Left ventricle myocardium inferior (tissue), 1 donor: ENCODE measurements around the gene HMGB4. TPM values are rescaled to one million over a fixed set of nuclear protein-coding genes. Genes with fewer than 3 reads are reported as not detected.

Source experiments
- DNase-seq: peaks from one replicate; pipeline ENCODE4 v3.0.0-alpha.2; 2020
- H3K27ac ChIP-seq: fragments of 200-600 bp; replicated peaks from 2 replicates; pipeline ENCODE4 v1.8.0; 2021
- H3K27me3 ChIP-seq: fragments of 200-600 bp; 2 replicates; pipeline ENCODE4 v1.8.0; 2021; ENCODE audit warnings: low read depth
- H3K36me3 ChIP-seq: fragments of 200-600 bp; 2 replicates; pipeline ENCODE4 v1.8.0; 2021
- H3K4me1 ChIP-seq: fragments of 200-600 bp; 2 replicates; pipeline ENCODE4 v1.8.0; 2021
- H3K4me3 ChIP-seq: fragments of 200-600 bp; 2 replicates; pipeline ENCODE4 v1.8.0; 2021; ENCODE audit warnings: mild to moderate bottlenecking, moderate library complexity
- H3K9me3 ChIP-seq: fragments of 200-600 bp; replicated peaks from 2 replicates; pipeline ENCODE4 v1.8.0; 2021
- intact Hi-C: fragments of 100-400 bp; cut with micrococcal nuclease; formaldehyde crosslinking; loops from one replicate; pipeline ENCODE4 v1.11.0; 2022
- total RNA-seq: library from RNA; stranded (reverse); fragmentation: NEBNext Ultra II Directional; extraction: Animal tissue kit (Norgen Biotek cat#: 25700); gene quantifications from one replicate; pipeline ENCODE4 v1.2.1, GENCODE V29; 2021
- TF ChIP-seq, protein P1 (sequence below): fragments of 200-600 bp; IDR thresholded peaks from 2 replicates; pipeline ENCODE4 v1.8.0; 2021; ENCODE audit warnings: antibody characterized with exemption, mild to moderate bottlenecking, borderline replicate concordance
- donor health status: DM: no; HTN: yes; CAD: no; lungs with severe emphysema.

Gene HMGB4
- total RNA-seq, 1 donor from 2014 or later, result not detected

DNA sequence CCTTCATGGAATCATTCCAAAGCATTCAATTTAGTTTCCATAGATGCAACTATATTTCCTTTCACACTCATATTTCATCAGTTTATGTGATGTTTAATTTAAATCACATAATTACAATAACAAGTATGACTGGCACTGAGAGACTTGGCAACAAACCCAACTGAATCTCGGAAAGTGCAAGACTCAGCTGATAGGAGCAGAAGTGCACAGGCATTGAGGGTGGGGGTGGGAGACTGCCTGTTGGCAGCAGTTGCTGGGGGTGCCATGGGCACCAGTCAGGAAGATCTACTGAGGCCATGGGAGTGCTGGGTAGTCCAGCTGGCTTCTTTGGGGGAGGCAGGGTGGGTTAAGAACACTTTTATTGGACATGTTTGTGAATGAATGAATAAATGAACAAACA lies 10.4 kb upstream of the HMGB4 start:
- TF ChIP-seq, protein P1, sequence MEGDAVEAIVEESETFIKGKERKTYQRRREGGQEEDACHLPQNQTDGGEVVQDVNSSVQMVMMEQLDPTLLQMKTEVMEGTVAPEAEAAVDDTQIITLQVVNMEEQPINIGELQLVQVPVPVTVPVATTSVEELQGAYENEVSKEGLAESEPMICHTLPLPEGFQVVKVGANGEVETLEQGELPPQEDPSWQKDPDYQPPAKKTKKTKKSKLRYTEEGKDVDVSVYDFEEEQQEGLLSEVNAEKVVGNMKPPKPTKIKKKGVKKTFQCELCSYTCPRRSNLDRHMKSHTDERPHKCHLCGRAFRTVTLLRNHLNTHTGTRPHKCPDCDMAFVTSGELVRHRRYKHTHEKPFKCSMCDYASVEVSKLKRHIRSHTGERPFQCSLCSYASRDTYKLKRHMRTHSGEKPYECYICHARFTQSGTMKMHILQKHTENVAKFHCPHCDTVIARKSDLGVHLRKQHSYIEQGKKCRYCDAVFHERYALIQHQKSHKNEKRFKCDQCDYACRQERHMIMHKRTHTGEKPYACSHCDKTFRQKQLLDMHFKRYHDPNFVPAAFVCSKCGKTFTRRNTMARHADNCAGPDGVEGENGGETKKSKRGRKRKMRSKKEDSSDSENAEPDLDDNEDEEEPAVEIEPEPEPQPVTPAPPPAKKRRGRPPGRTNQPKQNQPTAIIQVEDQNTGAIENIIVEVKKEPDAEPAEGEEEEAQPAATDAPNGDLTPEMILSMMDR, result no peak
- intact Hi-C loops, result no loop called here
- Histone ChIP-seq H3K9me3 (no peaks in the 10 kb centered on the region), H3K36me3 (no peaks in the 10 kb centered on the region), H3K27ac (no peak overlapping the region), H3K4me3 (no peak overlapping the region), H3K27me3 (peaks cover 76% of the 10 kb centered on the region), H3K4me1 (no peaks in the 10 kb centered on the region)
- DNase-seq, result no peak

DNA sequence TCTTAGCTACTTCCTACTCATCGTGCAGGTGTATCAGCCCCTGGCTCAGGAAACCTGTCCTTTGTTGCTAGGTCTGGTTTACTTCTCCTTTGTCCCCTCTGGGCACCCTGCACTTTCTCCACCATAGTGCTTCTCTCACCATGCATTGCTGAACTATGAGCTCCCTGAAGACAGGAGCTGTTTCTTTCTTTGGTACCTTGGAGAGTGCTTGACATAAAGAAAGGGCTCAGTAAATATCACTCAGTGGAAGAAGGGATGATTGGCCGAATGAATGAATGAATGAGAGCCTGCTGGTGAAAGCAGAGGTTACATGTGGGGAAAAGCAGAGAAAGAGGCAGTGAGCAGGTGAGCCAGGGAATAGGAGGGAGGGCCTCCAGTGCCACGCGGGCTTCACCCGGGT lies 9.8 kb upstream of the HMGB4 start:
- Histone ChIP-seq H3K4me1 (no peaks in the 10 kb centered on the region), H3K36me3 (no peaks in the 10 kb centered on the region), H3K27ac (no peak overlapping the region), H3K4me3 (no peak overlapping the region), H3K9me3 (no peaks in the 10 kb centered on the region), H3K27me3 (peaks cover 78% of the 10 kb centered on the region)
- TF ChIP-seq, protein P1, result no peak
- no peak for DNase-seq
- intact Hi-C loops, result no loop called here

GRCh38 chr1:33860671-33861070 lies 3.2 kb upstream of the HMGB4 start:
- no peak overlapping the region for H3K27ac ChIP-seq
- intact Hi-C loops, result no loop called here
- H3K4me1 ChIP-seq, result no peaks in the 10 kb centered on the region
- H3K27me3 ChIP-seq, result peaks cover 54% of the 10 kb centered on the region
- H3K4me3 ChIP-seq, result no peak overlapping the region
- TF ChIP-seq, protein P1, result no peak
- no peaks in the 10 kb centered on the region for H3K9me3 ChIP-seq
- DNase-seq, result no peak
- H3K36me3 ChIP-seq, result no peaks in the 10 kb centered on the region

- Histone ChIP-seq H3K27ac (no peak overlapping the region), H3K9me3 (peaks cover 10% of the 10 kb centered on the region), H3K36me3 (no peaks in the 10 kb centered on the region), H3K4me1 (no peaks in the 10 kb centered on the region), H3K27me3 (peaks cover 34% of the 10 kb centered on the region), H3K4me3 (no peak overlapping the region)
- TF ChIP-seq, protein P1, result no peak
- no peak for DNase-seq
- intact Hi-C loops, result no loop called here
These were observed 846 bp downstream of the HMGB4 start for GRCh38 chr1:33864460-33865389.

DNA sequence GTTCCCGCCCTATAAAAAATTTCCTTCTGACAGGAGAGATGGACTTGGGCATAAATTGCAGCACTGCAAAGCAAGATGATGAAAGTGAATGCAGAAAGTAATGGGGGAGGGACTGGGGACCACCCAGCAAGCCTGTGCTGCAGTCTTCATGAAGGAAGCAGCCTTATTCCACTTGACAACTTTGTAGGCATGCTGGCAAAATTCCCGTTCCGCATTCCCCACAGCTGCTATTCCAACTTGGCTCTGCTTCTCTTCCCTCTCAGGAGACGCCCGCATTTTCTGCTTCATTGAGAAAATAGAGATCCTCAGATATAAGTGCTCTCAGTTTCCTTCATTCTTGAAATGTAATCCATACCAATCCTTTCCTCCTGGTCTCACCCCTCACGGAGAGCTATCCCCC lies 2.4 kb downstream of the HMGB4 start:
- DNase-seq, result no peak
- Histone ChIP-seq H3K27ac (no peak overlapping the region), H3K36me3 (no peaks in the 10 kb centered on the region), H3K27me3 (peaks cover 34% of the 10 kb centered on the region), H3K4me1 (no peaks in the 10 kb centered on the region), H3K9me3 (peaks cover 10% of the 10 kb centered on the region), H3K4me3 (no peak overlapping the region)
- TF ChIP-seq, protein P1, result no peak
- intact Hi-C loops, result no loop called here
